Smooth muscle cell (in vitro differentiated cells): Measurements from ENCODE around the gene NKAIN2. TPM values are rescaled to one million over a fixed set of nuclear protein-coding genes. Genes with fewer than 3 reads are reported as not detected.

Source experiments
- DNase-seq: peaks from one replicate; lab custom pipeline; 2025; ENCODE audit not compliant: unreplicated experiment; lab: John Stamatoyannopoulos, UW
- H2AFZ ChIP-seq: fragments of 200-600 bp; sonication (generic); 2 replicates; pipeline ENCODE4 v1.6.0; 2016; ENCODE audit warnings: antibody characterized with exemption, low read depth, mild to moderate bottlenecking
- H3F3A ChIP-seq: fragments of 200-600 bp; sonication (generic); 2 replicates; pipeline ENCODE4 v1.6.0; 2017; ENCODE audit warnings: antibody characterized with exemption, low read depth
- H3K27ac ChIP-seq: fragments of 200-600 bp; sonication (generic); 2 replicates; pipeline ENCODE4 v1.5.1; 2016; ENCODE audit warnings: low read depth, mild to moderate bottlenecking
- H3K27me3 ChIP-seq: fragments of 200-600 bp; sonication (generic); 2 replicates; pipeline ENCODE4 v1.6.1; 2016; ENCODE audit warnings: low read depth, mild to moderate bottlenecking
- H3K36me3 ChIP-seq: fragments of 200-600 bp; sonication (generic); 2 replicates; pipeline ENCODE4 v1.5.1; 2016; ENCODE audit warnings: low read depth
- H3K4me1 ChIP-seq: fragments of 200-600 bp; sonication (generic); 2 replicates; pipeline ENCODE4 v1.5.1; 2016; ENCODE audit warnings: low read depth
- H3K4me2 ChIP-seq: fragments of 200-600 bp; sonication (generic); 2 replicates; pipeline ENCODE4 v1.6.0; 2016; ENCODE audit warnings: mild to moderate bottlenecking
- H3K4me3 ChIP-seq: fragments of 200-600 bp; sonication (generic); 2 replicates; pipeline ENCODE4 v1.5.1; 2016; ENCODE audit warnings: mild to moderate bottlenecking
- H3K79me2 ChIP-seq: fragments of 200-600 bp; sonication (generic); 2 replicates; pipeline ENCODE4 v1.6.0; 2016; ENCODE audit warnings: low read depth, mild to moderate bottlenecking
- H3K9ac ChIP-seq: fragments of 200-600 bp; sonication (generic); 2 replicates; pipeline ENCODE4 v1.6.0; 2016; ENCODE audit warnings: low read depth
- H3K9me3 ChIP-seq: fragments of 200-600 bp; sonication (generic); replicated peaks from 2 replicates; pipeline ENCODE4 v1.5.1; 2016; ENCODE audit warnings: low read depth
- H4K20me1 ChIP-seq: fragments of 200-600 bp; sonication (generic); 2 replicates; pipeline ENCODE4 v1.6.0; 2016; ENCODE audit warnings: low read depth
- WGBS: methylation state at CpG from one replicate; pipeline ENCODE4 v1.1.7; 2016; ENCODE audit warnings: low lambda C conversion rate; 5-methylcytosine and 5-hydroxymethylcytosine counted together
- polyA plus RNA-seq: library from polyadenylated mRNA; unstranded; fragments of >200 nt; fragmentation: Nextera tagmentation; extraction: Ambion mirVana; gene quantifications from 2 replicates; pipeline ENCODE4 v1.2.1, GENCODE V29; 2016
- total RNA-seq: library from RNA; depleted of rRNA; stranded (reverse); fragments of >200 nt; gene quantifications from 2 replicates; pipeline ENCODE4 v1.2.3, GENCODE V29; 2014
- TF ChIP-seq, protein P1 (sequence below): fragments of 200-600 bp; sonication (generic); IDR thresholded peaks from 2 replicates; pipeline ENCODE4 v1.5.1; 2017; ENCODE audit warnings: borderline replicate concordance, mild to moderate bottlenecking, antibody characterized with exemption; ENCODE audit not compliant: insufficient read depth, poor library complexity, severe bottlenecking

NKAIN2 gene
- total and polyA plus RNA-seq, 2 experiments from 2014 or later: 0.09 TPM; not detected in 1

DNA sequence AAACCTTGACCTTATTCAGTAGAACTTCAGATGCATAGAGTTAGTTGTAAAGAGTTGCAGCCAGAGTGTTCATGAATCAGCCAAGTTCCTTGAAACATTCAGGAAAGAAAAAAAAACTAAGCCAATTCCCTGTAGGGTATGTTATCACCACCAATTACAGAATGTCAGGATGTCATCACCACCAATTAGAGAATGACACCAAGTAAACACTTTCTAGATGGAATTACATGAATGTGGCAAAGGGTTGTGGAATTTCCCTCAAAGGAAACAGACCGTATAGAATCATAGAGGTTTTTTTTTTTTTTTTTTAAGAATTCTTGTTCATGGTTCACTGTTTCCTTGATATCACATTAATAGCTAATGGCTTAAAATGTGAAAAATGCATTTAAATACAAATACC is 686.5 kb downstream of the NKAIN2 start:
- TF ChIP-seq, protein P1, sequence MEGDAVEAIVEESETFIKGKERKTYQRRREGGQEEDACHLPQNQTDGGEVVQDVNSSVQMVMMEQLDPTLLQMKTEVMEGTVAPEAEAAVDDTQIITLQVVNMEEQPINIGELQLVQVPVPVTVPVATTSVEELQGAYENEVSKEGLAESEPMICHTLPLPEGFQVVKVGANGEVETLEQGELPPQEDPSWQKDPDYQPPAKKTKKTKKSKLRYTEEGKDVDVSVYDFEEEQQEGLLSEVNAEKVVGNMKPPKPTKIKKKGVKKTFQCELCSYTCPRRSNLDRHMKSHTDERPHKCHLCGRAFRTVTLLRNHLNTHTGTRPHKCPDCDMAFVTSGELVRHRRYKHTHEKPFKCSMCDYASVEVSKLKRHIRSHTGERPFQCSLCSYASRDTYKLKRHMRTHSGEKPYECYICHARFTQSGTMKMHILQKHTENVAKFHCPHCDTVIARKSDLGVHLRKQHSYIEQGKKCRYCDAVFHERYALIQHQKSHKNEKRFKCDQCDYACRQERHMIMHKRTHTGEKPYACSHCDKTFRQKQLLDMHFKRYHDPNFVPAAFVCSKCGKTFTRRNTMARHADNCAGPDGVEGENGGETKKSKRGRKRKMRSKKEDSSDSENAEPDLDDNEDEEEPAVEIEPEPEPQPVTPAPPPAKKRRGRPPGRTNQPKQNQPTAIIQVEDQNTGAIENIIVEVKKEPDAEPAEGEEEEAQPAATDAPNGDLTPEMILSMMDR: no peak
- Histone ChIP-seq H4K20me1 (no peaks in the 10 kb centered on the region), H2AFZ (no peak overlapping the region), H3F3A (no peaks in the 10 kb centered on the region), H3K4me1 (no peaks in the 10 kb centered on the region), H3K79me2 (no peaks in the 10 kb centered on the region), H3K9me3 (no peaks in the 10 kb centered on the region), H3K27me3 (no peaks in the 10 kb centered on the region), H3K4me3 (no peak overlapping the region), H3K36me3 (no peaks in the 10 kb centered on the region), H3K9ac (no peak overlapping the region), H3K4me2 (no peak overlapping the region), H3K27ac (no peak overlapping the region)
- DNase-seq: no peak
- WGBS: 14% methylated on average over 1 of the region's 1 CpG

DNA sequence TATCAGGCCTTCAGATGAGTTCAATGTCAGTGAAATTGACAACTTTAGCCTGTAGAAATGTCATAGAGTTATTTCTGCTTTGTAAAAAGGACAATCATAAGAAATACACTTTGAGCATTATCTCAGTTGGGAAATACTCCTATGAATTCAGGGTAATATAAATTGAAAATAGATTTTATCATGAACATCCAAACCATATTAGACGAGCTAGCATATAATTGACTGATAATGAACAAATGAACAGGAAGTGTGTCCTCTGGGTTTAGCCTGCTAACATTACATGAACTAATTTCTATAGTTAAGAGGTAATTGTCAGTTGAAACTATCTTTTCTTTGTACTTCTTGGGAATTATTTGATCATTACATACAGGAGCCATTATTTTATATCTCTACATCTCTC is 689.6 kb downstream of the NKAIN2 start:
- H4K20me1 ChIP-seq: no peaks in the 10 kb centered on the region
- no peak overlapping the region for H3K4me3 ChIP-seq
- H3K4me2 ChIP-seq: no peak overlapping the region
- no peak for DNase-seq
- WGBS: 80% methylated on average over 1 of the region's 1 CpG
- H3K79me2 ChIP-seq: no peaks in the 10 kb centered on the region
- no peaks in the 10 kb centered on the region for H3K36me3 ChIP-seq
- H2AFZ ChIP-seq: no peak overlapping the region
- H3F3A ChIP-seq: no peaks in the 10 kb centered on the region
- TF ChIP-seq, protein P1: no peak
- no peak overlapping the region for H3K27ac ChIP-seq
- H3K4me1 ChIP-seq: no peaks in the 10 kb centered on the region
- H3K27me3 ChIP-seq: no peaks in the 10 kb centered on the region
- H3K9ac ChIP-seq: no peak overlapping the region
- no peaks in the 10 kb centered on the region for H3K9me3 ChIP-seq

DNA sequence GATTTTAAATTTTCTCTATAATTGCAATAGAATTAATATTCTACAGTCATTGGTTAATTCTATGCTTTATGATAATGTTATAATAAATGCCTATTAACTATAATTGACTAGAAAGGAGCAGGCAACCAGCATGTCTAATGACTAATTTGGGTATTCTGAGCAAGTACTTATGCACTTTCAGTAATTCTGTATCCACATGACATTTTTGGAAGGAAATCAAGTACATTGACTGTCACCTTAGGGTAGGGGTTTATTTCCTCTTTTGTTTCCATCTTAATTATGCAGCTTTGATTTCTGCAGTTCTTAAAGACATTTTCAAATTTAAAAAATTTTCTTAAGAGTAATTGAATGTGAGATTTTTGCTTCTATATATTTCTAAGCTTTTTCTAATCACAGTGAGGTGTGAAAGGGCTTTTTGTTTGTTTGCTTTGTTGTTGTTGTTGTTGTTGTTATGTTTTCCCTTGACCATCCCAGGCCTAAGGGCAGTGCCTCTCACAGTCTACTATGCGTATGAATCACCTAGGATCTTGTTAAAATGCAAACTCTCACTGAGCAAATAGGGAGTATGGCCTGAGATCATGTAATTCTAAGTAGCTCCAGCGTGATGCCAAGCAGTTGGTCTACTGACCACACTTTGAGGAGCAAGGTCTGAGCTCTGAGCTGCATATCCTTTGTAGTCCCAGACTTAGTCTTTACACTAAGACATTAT is 691.4 kb downstream of the NKAIN2 start:
- TF ChIP-seq, protein P1: no peak
- WGBS: 62% methylated on average over 2 of the region's 2 CpGs

DNA sequence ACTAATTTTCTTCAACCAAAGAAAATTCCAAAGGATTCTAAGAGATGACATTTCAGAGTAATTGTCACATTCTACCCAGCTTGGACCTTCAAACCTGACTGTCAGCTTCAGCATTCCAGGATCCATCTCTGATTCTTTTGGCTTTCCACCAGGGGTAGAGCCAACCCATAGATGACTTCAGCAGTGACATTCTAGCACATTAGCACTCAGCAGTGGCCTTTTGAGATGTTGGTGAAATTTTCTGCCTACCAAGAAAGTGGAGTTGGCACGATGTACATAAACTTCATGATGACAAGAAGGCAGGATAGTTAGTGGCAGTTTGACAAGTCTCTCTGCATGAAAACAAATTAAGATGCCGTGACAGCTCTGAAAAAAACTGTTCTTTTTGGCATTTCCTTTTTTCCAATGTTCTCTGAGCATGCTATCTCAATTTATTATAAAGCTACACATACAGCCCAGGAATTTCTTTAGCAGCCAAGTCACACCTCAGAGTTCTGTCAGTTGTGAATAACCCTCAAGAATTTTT is 692.1 kb downstream of the NKAIN2 start:
- Histone ChIP-seq H3K4me2 (no peak overlapping the region), H3K27me3 (no peaks in the 10 kb centered on the region), H4K20me1 (no peaks in the 10 kb centered on the region), H3K4me1 (no peaks in the 10 kb centered on the region), H3K79me2 (no peaks in the 10 kb centered on the region), H3K36me3 (no peaks in the 10 kb centered on the region), H3K27ac (no peak overlapping the region), H3F3A (no peaks in the 10 kb centered on the region), H3K4me3 (no peak overlapping the region), H3K9ac (no peak overlapping the region), H3K9me3 (no peaks in the 10 kb centered on the region), H2AFZ (no peak overlapping the region)
- DNase-seq: no peak
- 80% methylated on average over 2 of the region's 2 CpGs for WGBS
- TF ChIP-seq, protein P1: no peak

More for the DNA sequence above, 691.4 kb downstream of the NKAIN2 start:
- Histone ChIP-seq H3K9me3 (no peaks in the 10 kb centered on the region), H3K4me3 (no peak overlapping the region), H2AFZ (no peak overlapping the region), H3K36me3 (no peaks in the 10 kb centered on the region), H4K20me1 (no peaks in the 10 kb centered on the region), H3K4me1 (no peaks in the 10 kb centered on the region), H3K79me2 (no peaks in the 10 kb centered on the region), H3K27ac (no peak overlapping the region), H3F3A (no peaks in the 10 kb centered on the region), H3K9ac (no peak overlapping the region), H3K27me3 (no peaks in the 10 kb centered on the region), H3K4me2 (no peak overlapping the region)
- no peak for DNase-seq
